ENCODE results near the gene EPB41L5. TPM values are rescaled to one million over a fixed set of nuclear protein-coding genes. Genes with fewer than 3 reads are reported as not detected.

Gene EPB41L5
- total RNA-seq, 4 donors from 2014 or later, result 9.2 to 56.5 (median 25.1) TPM

GRCh38 chr2:120204945-120205670, 192.2 kb downstream of the EPB41L5 start:
- no peak overlapping the region for H3K27ac ChIP-seq
- no peaks in the 10 kb centered on the region for H3K36me3 ChIP-seq
- H3K4me1 ChIP-seq, result no peaks in the 10 kb centered on the region
- no peaks in the 10 kb centered on the region for H3K9me3 ChIP-seq
- DNase-seq, result no peak
- intact Hi-C loops (cut with DNase I; ENCODE audit: low total_unique reads), result no loop called here
- TF ChIP-seq CTCF (IDR thresholded peaks at IDR 0.05) (no peak), POLR2A (IDR thresholded peaks at IDR 0.05) (no peak)
- no peak overlapping the region for H3K4me3 ChIP-seq
- no peaks in the 10 kb centered on the region for H3K27me3 ChIP-seq

GRCh38 chr2:120206022-120206581, 193.2 kb downstream of the EPB41L5 start:
- no peak for DNase-seq
- H3K36me3 ChIP-seq, result no peaks in the 10 kb centered on the region
- H3K27ac ChIP-seq, result no peak overlapping the region
- H3K9me3 ChIP-seq, result no peaks in the 10 kb centered on the region
- intact Hi-C loops (cut with DNase I; ENCODE audit: low total_unique reads), result no loop called here
- TF ChIP-seq POLR2A (IDR thresholded peaks at IDR 0.05) (no peak), CTCF (IDR thresholded peaks at IDR 0.05) (peak in 2 of 4 experiments; percentile 14 to 23)
- H3K4me3 ChIP-seq, result no peak overlapping the region
- no peaks in the 10 kb centered on the region for H3K4me1 ChIP-seq
- no peaks in the 10 kb centered on the region for H3K27me3 ChIP-seq

GRCh38 chr2:120208381-120209353, 195.8 kb downstream of the EPB41L5 start:
- intact Hi-C loops (cut with DNase I; ENCODE audit: low total_unique reads), result no loop called here
- Histone ChIP-seq H3K9me3 (no peaks in the 10 kb centered on the region), H3K27ac (no peak overlapping the region), H3K27me3 (no peaks in the 10 kb centered on the region), H3K4me3 (no peak overlapping the region), H3K36me3 (no peaks in the 10 kb centered on the region), H3K4me1 (no peaks in the 10 kb centered on the region)
- no peak for TF ChIP-seq CTCF (IDR thresholded peaks at IDR 0.05)
- no peak for TF ChIP-seq POLR2A (IDR thresholded peaks at IDR 0.05)
- no peak for DNase-seq

GRCh38 chr2:120209427-120210269, 196.8 kb downstream of the EPB41L5 start:
- intact Hi-C loops (cut with DNase I; ENCODE audit: low total_unique reads), result no loop called here

More at GRCh38 chr2:120209427-120210269, 196.8 kb downstream of the EPB41L5 start:
- Histone ChIP-seq H3K4me1 (no peaks in the 10 kb centered on the region), H3K27me3 (no peaks in the 10 kb centered on the region), H3K36me3 (no peaks in the 10 kb centered on the region), H3K4me3 (no peak overlapping the region), H3K9me3 (no peaks in the 10 kb centered on the region), H3K27ac (no peak overlapping the region)
- DNase-seq, result no peak
- no peak for TF ChIP-seq POLR2A (IDR thresholded peaks at IDR 0.05)
- TF ChIP-seq CTCF (IDR thresholded peaks at IDR 0.05), result no peak
